ENCODE results near the gene ZCCHC7. TPM values are rescaled to one million over a fixed set of nuclear protein-coding genes. Genes with fewer than 3 reads are reported as not detected.

The ZCCHC7 gene
- total and polyA plus RNA-seq, 9 of the 15 experiments (the other 6 are each of a cell fraction or from before 2014, with no cell fraction given) = 34.1 to 68.9 (median 48.8) TPM

DNA sequence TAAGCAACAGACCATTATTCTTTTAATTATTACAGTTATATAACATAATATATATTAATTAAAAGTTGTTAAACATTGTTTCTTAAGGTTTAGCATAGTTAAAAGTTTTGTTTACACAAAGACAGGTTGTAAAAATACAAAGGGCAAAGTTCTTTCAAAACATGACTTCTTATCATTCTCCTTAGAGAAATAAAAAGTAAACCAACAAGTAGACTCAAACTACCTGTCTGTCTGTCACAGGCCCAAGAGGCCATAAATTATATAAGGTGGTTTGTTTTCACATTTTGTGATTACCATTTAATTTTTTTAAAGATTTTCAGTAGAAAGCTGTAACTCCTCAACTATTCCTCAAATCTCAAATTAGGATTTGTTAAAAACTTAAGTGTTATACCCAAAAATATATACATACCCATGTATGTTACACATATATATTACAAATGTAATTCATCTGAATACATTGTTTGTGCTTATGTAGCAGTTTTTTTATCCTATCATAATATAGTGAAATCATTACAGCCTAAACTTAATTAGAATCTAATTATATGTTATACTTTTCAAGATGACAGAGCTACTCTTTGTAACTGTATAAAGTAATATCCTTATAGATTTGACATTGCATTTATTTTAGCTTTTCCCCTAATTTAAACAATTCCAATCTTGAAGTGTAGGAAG is 208.3 kb downstream of the ZCCHC7 start:
- Histone ChIP-seq H3K36me3 (ENCODE audit: control insufficient read depth, insufficient read depth, low read length) (peaks cover 19% of the 10 kb centered on the region), H3K27me3 (ENCODE audit: control insufficient read depth in 2 of 2, insufficient read depth in 2 of 2, low read length in 2 of 2) (no peaks in the 10 kb centered on the region), H2AFZ (ENCODE audit: low read depth, low read length) (no peak overlapping the region), H3K4me3 (no peak overlapping the region), H3K27ac (ENCODE audit: extremely low read depth, low read depth, low read length) (no peak overlapping the region), H4K20me1 (replicated peaks; ENCODE audit: control insufficient read depth, insufficient read depth, low read length) (no peaks in the 10 kb centered on the region), H3K4me2 (ENCODE audit: insufficient read depth, low read length) (no peak overlapping the region), H3K9me1 (ENCODE audit: control insufficient read depth, insufficient read depth, low read length) (no peaks in the 10 kb centered on the region), H3K9ac (ENCODE audit: insufficient read depth in 1 of 2, low read depth in 2 of 2, low read length in 2 of 2) (no peak overlapping the region), H3K9me3 (replicated peaks; ENCODE audit: control insufficient read depth, insufficient read depth, low read depth, low read length) (no peaks in the 10 kb centered on the region), H3K4me1 (replicated peaks in 1 of 2; ENCODE audit: control insufficient read depth in 2 of 2, insufficient read depth in 2 of 2, low read length in 2 of 2) (peaks cover 0 to 8% of the 10 kb centered on the region in 2 experiments; a peak in 1 of 5 replicates), H3K79me2 (ENCODE audit: control insufficient read depth, insufficient read depth, low read length) (peaks cover 9% of the 10 kb centered on the region)
- no peak for ATAC-seq
- FAIRE-seq = no peak
- in situ Hi-C loops (cut with MboI) = no loop called here
- POLR2A ChIA-PET = interaction anchor here (1.4 kb wide), 1 partner anchor 28 kb away, joined by 6 read pairs; no protein-coding TSS in a partner anchor
- TF ChIP-seq MAFF (IDR thresholded peaks at IDR 0.05; ENCODE audit: low read length) = peak; percentile 60; the same call in 1 of the 2 replicates
- TF ChIP-seq, protein P1, sequence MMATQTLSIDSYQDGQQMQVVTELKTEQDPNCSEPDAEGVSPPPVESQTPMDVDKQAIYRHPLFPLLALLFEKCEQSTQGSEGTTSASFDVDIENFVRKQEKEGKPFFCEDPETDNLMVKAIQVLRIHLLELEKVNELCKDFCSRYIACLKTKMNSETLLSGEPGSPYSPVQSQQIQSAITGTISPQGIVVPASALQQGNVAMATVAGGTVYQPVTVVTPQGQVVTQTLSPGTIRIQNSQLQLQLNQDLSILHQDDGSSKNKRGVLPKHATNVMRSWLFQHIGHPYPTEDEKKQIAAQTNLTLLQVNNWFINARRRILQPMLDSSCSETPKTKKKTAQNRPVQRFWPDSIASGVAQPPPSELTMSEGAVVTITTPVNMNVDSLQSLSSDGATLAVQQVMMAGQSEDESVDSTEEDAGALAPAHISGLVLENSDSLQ (IDR thresholded peaks at IDR 0.05) = peak; percentile 61
- 0 out of 2 replicates have a peak, but pooled peaks have one; percentile 25 for TF ChIP-seq GTF2E2 (tag; IDR thresholded peaks at IDR 0.05)
- TF ChIP-seq ZNF316 (IDR thresholded peaks at IDR 0.05) = peak; percentile 95
- no peak for TF ChIP-seq SREBF1 (IDR thresholded peaks at IDR 0.05; ENCODE audit: borderline replicate concordance, low read depth, low read length)
- TF ChIP-seq C11orf30 (IDR thresholded peaks at IDR 0.05; ENCODE audit: low read depth) = peak; percentile 87
- peak; percentile 77 for TF ChIP-seq MAFG (tag; conservative IDR thresholded peaks at IDR 0.05)
- TF ChIP-seq ZNF12 (CRISPR knock-in tag; IDR thresholded peaks at IDR 0.05) = no peak
- no TSS peak for BruUV-seq (replicated peaks)
- intact Hi-C loops (cut with micrococcal nuclease) = loop anchor here (10.0 kb wide), 1 partner anchor 204 kb away; the partner anchor contains the start of gene ZCCHC7
- CTCF ChIA-PET (ENCODE audit: low intra/inter-chr PET ratio) = interaction anchor here (1.3 kb wide), 1 partner anchor 333 kb away, joined by 4 read pairs; no protein-coding TSS in a partner anchor
- DNase-seq (ENCODE audit: extremely low read depth in 1 of 4, low spot score in 3 of 4) = no peak
